Thoracic aorta (tissue), 2 donors: ENCODE data around the gene EME2. TPM values are rescaled to one million over a fixed set of nuclear protein-coding genes. Genes with fewer than 3 reads are reported as not detected.

Experiments
- ATAC-seq: fragments of 150-250 bp; one replicate; pipeline ENCODE4 v1.8.0; 2017; ENCODE audit warnings: low read depth; ENCODE audit not compliant: insufficient number of reproducible peaks, low FRiP score
- DNase-seq: peaks from one replicate; pipeline ENCODE4 v3.0.0-alpha.2; 2020; ENCODE audit warnings: low spot score
- H3K27ac ChIP-seq, 2 donors: fragments of 200-600 bp; sonication (generic); 1 replicate in 1 of 2; 2 replicates in 1 of 2; pipeline ENCODE4 v1.5.1; 2016; ENCODE audit warnings: mild to moderate bottlenecking in 2 of 2, moderate library complexity in 2 of 2
- H3K27me3 ChIP-seq: fragments of 200-600 bp; sonication (generic); replicated peaks from 2 replicates; pipeline ENCODE4 v1.6.0; 2016; ENCODE audit warnings: mild to moderate bottlenecking; ENCODE audit not compliant: insufficient read depth
- H3K36me3 ChIP-seq: fragments of 200-600 bp; sonication (generic); one replicate; pipeline ENCODE4 v1.5.1; 2016
- H3K4me1 ChIP-seq, 2 donors: fragments of 200-600 bp; sonication (generic); 1 replicate in 1 of 2; 2 replicates in 1 of 2; pipeline versions ENCODE4 v1.5.1 to v1.6.0; 2016; ENCODE audit warnings: low read depth in 2 of 2, mild to moderate bottlenecking in 1 of 2; ENCODE audit not compliant: control insufficient read depth in 1 of 2
- H3K4me3 ChIP-seq: fragments of 200-600 bp; sonication (generic); 2 replicates; pipeline ENCODE4 v1.5.1; 2016; ENCODE audit warnings: mild to moderate bottlenecking
- H3K9me3 ChIP-seq: fragments of 200-600 bp; sonication (generic); 2 replicates; pipeline ENCODE4 v1.5.1; 2016
- total RNA-seq, 2 donors: library from RNA; depleted of rRNA; stranded (reverse); fragments of >200 nt; gene quantifications; one replicate each; pipeline versions ENCODE4 v1.1.0 to v1.2.3, GENCODE V29; 2016
- TF ChIP-seq, protein P1 (sequence below): fragments of 200-600 bp; sonication (generic); IDR thresholded peaks from one replicate; pipeline ENCODE4 v1.5.1; 2019; ENCODE audit warnings: antibody characterized with exemption

EME2 gene
- total RNA-seq, 2 donors from 2014 or later, result 23.4 to 29.2 TPM

DNA sequence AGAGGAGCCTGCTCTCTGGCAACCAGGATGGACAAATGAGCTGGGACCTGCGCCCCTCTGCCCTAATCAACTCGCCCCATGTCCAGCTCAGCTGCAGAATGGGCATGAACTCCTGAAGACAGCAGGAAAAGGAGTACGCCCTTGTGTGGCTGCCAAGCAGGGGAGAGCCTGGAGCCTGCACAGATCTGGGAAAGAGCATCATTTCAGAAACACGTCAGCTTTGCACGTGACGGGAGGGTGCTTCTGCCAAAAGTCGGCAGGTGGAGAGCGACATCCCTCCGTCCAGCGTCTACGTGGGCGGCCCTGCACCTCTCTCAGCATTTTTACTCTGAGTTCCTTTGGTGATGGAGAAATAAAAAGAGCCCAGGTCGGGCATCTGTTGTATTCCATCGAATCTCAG lies 19.8 kb upstream of the EME2 start:
- no peaks in the 10 kb centered on the region for H3K27me3 ChIP-seq
- peaks cover 53% of the 10 kb centered on the region for H3K36me3 ChIP-seq
- H3K9me3 ChIP-seq, result no peaks in the 10 kb centered on the region
- H3K4me3 ChIP-seq, result no peak overlapping the region
- TF ChIP-seq, protein P1, sequence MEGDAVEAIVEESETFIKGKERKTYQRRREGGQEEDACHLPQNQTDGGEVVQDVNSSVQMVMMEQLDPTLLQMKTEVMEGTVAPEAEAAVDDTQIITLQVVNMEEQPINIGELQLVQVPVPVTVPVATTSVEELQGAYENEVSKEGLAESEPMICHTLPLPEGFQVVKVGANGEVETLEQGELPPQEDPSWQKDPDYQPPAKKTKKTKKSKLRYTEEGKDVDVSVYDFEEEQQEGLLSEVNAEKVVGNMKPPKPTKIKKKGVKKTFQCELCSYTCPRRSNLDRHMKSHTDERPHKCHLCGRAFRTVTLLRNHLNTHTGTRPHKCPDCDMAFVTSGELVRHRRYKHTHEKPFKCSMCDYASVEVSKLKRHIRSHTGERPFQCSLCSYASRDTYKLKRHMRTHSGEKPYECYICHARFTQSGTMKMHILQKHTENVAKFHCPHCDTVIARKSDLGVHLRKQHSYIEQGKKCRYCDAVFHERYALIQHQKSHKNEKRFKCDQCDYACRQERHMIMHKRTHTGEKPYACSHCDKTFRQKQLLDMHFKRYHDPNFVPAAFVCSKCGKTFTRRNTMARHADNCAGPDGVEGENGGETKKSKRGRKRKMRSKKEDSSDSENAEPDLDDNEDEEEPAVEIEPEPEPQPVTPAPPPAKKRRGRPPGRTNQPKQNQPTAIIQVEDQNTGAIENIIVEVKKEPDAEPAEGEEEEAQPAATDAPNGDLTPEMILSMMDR, result no peak
- DNase-seq (no peak), ATAC-seq (no peak)
- H3K27ac ChIP-seq, result no peak overlapping the region
- no peaks in the 10 kb centered on the region for H3K4me1 ChIP-seq

DNA sequence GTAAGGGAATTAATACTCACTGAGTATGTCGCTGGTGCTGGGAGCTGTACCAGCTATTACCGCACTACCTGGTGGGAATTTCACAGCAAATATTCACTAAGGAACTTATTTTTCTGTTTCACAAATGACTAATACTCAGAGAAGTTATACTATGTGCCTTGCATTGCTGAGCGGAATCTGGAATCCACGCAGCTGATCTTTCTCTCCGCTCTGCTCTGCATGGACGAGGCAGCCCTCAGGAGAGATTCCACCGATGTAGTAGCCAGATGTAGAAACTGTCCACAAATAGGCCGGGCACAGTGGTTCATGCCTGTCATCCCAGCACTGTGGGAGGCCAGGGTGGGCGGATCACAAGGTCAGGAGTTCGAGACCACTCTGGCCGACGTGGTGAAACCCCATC lies 18.4 kb upstream of the EME2 start:
- H3K36me3 ChIP-seq, result peaks cover 45% of the 10 kb centered on the region

DNA sequence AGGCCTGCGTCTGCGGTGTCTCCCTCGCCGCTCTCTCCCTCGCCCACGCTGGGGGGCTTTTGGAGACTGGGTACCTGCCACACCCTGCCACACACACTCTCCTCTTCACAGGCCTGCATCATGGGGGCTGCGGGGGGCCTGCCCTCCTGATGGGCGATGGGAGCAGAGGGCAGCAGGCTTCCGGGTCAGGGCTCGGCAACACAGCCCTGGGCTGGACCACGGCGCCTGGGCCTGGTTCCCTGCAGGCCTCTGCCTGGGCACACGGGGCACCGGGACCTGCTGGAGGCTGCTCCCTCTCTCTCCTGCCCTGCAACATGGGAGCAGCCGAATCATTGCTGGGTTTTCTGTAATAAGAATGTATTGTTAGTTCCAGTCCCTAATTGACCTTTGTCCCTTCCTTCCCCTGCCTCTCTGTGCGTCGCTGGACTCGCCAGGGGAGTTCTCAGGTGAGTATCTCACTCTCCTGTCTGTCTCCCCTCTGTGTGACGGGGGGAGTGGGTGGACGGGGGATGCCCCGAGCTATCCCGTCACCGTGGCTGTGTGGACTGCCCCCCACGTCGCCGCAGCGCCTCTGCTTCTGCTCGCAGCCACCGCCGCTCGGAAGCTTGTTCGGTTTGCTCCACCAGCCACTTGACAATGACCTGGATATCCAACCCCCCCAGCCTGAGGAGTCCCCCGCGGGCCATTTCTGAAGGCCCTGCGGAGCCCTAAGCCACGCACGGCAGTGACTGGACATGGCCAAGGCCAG lies 14.7 kb upstream of the EME2 start:
- Histone ChIP-seq H3K4me1 (no peaks in the 10 kb centered on the region), H3K4me3 (no peak overlapping the region), H3K9me3 (no peaks in the 10 kb centered on the region), H3K27ac (no peak overlapping the region), H3K36me3 (peaks cover 46% of the 10 kb centered on the region), H3K27me3 (no peaks in the 10 kb centered on the region)
- TF ChIP-seq, protein P1, result no peak
- DNase-seq, result no peak
- no peak for ATAC-seq

More for the DNA sequence above, 18.4 kb upstream of the EME2 start:
- DNase-seq, result no peak
- TF ChIP-seq, protein P1, result no peak
- no peak overlapping the region for H3K27ac ChIP-seq
- H3K27me3 ChIP-seq, result no peaks in the 10 kb centered on the region
- no peaks in the 10 kb centered on the region for H3K4me1 ChIP-seq
- no peak for ATAC-seq
- H3K9me3 ChIP-seq, result no peaks in the 10 kb centered on the region
- H3K4me3 ChIP-seq, result no peak overlapping the region

DNA sequence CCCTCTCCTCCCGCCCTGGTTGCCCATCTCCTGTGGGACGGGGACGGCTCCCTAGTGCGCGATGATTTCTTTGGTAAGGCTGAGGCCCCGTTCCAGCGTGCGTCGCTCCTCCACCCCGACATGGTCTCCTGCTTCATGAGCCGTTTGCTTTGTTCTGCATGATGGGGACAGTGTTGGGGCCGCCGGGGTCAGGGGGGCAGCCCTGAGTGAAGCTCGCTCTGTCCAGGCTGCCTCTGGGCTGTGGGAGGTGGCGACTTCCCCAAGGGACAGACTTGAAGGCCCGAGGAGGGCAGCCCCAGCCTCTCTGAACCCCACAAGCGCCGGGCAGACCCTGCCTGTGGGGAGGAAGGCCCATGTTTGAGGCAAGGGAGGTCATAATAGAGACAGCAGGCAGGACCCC lies 13.7 kb upstream of the EME2 start:
- no peak for DNase-seq
- Histone ChIP-seq H3K4me1 (no peaks in the 10 kb centered on the region), H3K9me3 (no peaks in the 10 kb centered on the region), H3K36me3 (peaks cover 50% of the 10 kb centered on the region), H3K27ac (no peak overlapping the region), H3K27me3 (no peaks in the 10 kb centered on the region), H3K4me3 (no peak overlapping the region)
- TF ChIP-seq, protein P1, result no peak
- no peak for ATAC-seq

DNA sequence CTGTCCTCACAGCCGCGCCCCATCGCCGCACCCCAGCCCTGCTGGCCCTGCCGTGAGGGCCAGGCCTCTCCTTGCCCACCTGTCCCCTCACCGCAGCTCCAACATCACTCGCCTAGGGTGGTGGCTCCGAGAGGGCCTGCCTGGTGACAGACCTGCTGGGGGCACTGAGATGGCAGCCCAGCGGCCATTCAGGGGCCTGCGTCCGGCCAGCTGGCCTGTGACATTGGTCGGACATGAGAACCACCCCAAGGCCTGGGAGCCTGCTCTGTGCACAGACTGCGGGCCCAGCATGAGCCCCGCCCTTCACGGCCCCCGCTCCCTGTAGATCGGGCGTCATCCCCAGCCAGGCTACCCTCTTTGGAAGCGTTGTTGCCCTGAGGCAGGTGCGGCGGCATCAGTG lies 13.1 kb upstream of the EME2 start:
- Histone ChIP-seq H3K27ac (no peak overlapping the region), H3K36me3 (peaks cover 55% of the 10 kb centered on the region), H3K4me3 (no peak overlapping the region), H3K9me3 (no peaks in the 10 kb centered on the region), H3K27me3 (no peaks in the 10 kb centered on the region), H3K4me1 (no peaks in the 10 kb centered on the region)
- DNase-seq (no peak), ATAC-seq (no peak)
- TF ChIP-seq, protein P1, result no peak
